AG04450 (cell line): ENCODE results near the gene PRM1. TPM values are rescaled to one million over a fixed set of nuclear protein-coding genes. Genes with fewer than 3 reads are reported as not detected.

Source experiments
- CTCF ChIA-PET: fragments of 300-600, 350-600 bp; formaldehyde crosslinking; extraction: SDS; loops from one replicate; lab custom pipeline; 2022; ENCODE audit warnings: antibody characterized with exemption, inconsistent platforms; lab: Charles Lee
- POLR2A ChIA-PET: fragments of 350-600 bp; formaldehyde crosslinking; extraction: SDS; loops from one replicate; lab custom pipeline; 2021; ENCODE audit warnings: antibody characterized with exemption, inconsistent platforms; lab: Yijun Ruan, JAX
- DNase-seq: peaks from one replicate; pipeline ENCODE4 v3.0.0-alpha.2; 2011; ENCODE audit warnings: low read depth, low spot score
- H3K27ac ChIP-seq: one replicate; pipeline ENCODE4 v1.5.1; 2012; ENCODE audit warnings: low read depth, low read length, control low read depth
- H3K27me3 ChIP-seq: one replicate; pipeline ENCODE4 v1.6.0; 2012; ENCODE audit warnings: low read length; ENCODE audit not compliant: control insufficient read depth, insufficient read depth
- H3K4me3 ChIP-seq: 2 replicates; pipeline ENCODE4 v1.5.1; 2011; ENCODE audit warnings: mild to moderate bottlenecking, low read depth, low read length, control low read depth
- H3K9me3 ChIP-seq: 2 replicates; pipeline ENCODE4 v1.5.1; 2012; ENCODE audit warnings: low read length; ENCODE audit not compliant: control insufficient read depth, insufficient read depth
- polyA plus RNA-seq: library from polyadenylated mRNA; depleted of rRNA; stranded (reverse); fragments of >200 nt; gene quantifications from 2 replicates; pipeline ENCODE4 v1.2.3, GENCODE V29; 2011
- TF ChIP-seq, protein P1 (sequence below): IDR thresholded peaks from 2 replicates; pipeline ENCODE4 v1.5.1; 2011; ENCODE audit warnings: low read depth, low read length, control low read depth, inconsistent platforms

PRM1 gene
- polyA plus RNA-seq, 1 experiment = not detected

DNA sequence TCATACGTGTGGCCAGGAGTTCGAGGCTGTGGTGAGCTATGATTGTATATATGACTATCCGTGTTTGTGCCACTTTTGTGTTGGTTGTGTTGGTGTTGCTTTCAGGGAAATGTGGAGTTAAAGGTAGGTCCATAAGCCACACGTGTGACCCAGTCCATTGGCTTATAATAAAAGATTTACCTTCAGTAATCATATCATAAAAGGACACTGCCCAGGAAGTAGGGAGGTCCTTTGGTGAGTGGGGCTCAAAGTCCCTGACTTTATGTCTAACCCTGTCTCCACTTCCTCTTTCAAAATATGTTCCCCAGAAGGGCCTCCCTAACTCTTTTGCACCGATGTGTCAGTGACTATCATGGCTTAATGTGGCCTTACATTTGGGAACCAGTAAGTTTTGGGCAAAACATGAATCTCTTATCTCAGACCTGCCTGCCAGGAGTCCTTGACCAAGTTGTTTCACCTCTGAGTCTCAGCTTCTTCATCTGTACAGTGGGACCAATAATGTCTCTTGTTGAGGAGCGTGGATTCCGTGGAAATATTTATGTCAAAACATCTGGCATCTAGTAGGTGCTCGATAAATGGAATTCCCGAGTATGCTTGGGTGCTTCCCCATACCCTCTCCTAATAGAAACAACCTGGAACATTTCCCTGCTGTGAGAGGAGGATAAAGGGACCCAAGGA, 16.8 kb downstream of the PRM1 start:
- ChIA-PET CTCF (no interaction called here), POLR2A (interaction anchor here (1.5 kb wide), 1 partner anchor 8 kb away, joined by 3 read pairs; the partner anchor contains the start of gene SOCS1)
- Histone ChIP-seq H3K27ac (no peak overlapping the region), H3K4me3 (no peak overlapping the region), H3K9me3 (no peaks in the 10 kb centered on the region), H3K27me3 (peaks cover 15% of the 10 kb centered on the region)
- TF ChIP-seq, protein P1, sequence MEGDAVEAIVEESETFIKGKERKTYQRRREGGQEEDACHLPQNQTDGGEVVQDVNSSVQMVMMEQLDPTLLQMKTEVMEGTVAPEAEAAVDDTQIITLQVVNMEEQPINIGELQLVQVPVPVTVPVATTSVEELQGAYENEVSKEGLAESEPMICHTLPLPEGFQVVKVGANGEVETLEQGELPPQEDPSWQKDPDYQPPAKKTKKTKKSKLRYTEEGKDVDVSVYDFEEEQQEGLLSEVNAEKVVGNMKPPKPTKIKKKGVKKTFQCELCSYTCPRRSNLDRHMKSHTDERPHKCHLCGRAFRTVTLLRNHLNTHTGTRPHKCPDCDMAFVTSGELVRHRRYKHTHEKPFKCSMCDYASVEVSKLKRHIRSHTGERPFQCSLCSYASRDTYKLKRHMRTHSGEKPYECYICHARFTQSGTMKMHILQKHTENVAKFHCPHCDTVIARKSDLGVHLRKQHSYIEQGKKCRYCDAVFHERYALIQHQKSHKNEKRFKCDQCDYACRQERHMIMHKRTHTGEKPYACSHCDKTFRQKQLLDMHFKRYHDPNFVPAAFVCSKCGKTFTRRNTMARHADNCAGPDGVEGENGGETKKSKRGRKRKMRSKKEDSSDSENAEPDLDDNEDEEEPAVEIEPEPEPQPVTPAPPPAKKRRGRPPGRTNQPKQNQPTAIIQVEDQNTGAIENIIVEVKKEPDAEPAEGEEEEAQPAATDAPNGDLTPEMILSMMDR = no peak
- DNase-seq = no peak

GRCh38 chr16:11263737-11264136, 17.4 kb downstream of the PRM1 start:
- POLR2A ChIA-PET = interaction anchor here (1.5 kb wide), 1 partner anchor 8 kb away, joined by 3 read pairs; the partner anchor contains the start of gene SOCS1
- H3K27me3 ChIP-seq = peaks cover 13% of the 10 kb centered on the region
- H3K27ac ChIP-seq = no peak overlapping the region
- TF ChIP-seq, protein P1 = no peak
- DNase-seq = no peak
- CTCF ChIA-PET = no interaction called here
- H3K4me3 ChIP-seq = no peak overlapping the region
- no peaks in the 10 kb centered on the region for H3K9me3 ChIP-seq

GRCh38 chr16:11262915-11263314, 18.2 kb downstream of the PRM1 start:
- CTCF ChIA-PET = no interaction called here
- POLR2A ChIA-PET = no interaction called here
- TF ChIP-seq, protein P1 = no peak
- H3K27ac ChIP-seq = no peak overlapping the region
- H3K4me3 ChIP-seq = no peak overlapping the region
- no peak for DNase-seq
- H3K9me3 ChIP-seq = no peaks in the 10 kb centered on the region
- peaks cover 8% of the 10 kb centered on the region for H3K27me3 ChIP-seq

DNA sequence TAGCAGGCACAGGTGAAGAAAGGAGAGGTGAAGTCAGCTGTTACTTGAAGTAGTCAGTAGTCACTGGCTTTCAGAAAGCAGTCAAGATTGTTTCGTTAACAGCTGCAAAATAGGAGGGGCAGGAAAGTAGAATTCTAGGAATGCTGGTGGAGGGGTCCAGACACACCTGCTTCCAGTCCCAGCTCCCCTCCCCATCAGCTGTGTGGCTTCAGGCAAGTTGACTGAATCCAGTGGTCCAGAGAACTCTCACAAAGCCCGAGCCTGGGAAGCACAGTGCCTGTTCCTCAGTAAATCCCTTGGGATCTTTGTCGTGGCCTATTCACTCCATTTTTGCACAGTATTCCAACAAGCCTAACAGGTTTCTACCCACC, 20.5 kb downstream of the PRM1 start:
- ChIA-PET CTCF (no interaction called here), POLR2A (no interaction called here)
- H3K9me3 ChIP-seq = no peaks in the 10 kb centered on the region
- DNase-seq = no peak
- H3K27ac ChIP-seq = no peak overlapping the region
- peaks cover 7% of the 10 kb centered on the region for H3K27me3 ChIP-seq
- TF ChIP-seq, protein P1 = no peak
- H3K4me3 ChIP-seq = no peak overlapping the region
